Heart left ventricle (tissue), 16 donors: ENCODE data around the gene SLC6A11. TPM values are rescaled to one million over a fixed set of nuclear protein-coding genes. Genes with fewer than 3 reads are reported as not detected.

ENCODE experiments used
- ATAC-seq, 4 donors: fragments of 200-7000 bp; cut with Tn5 transposase; one replicate each; pipeline ENCODE4 v1.9.1; 2020 to 2022; ENCODE audit warnings: moderate library complexity in 4 of 4, mild to moderate bottlenecking in 3 of 4, moderate number of reproducible peaks in 1 of 4
- DNase-seq, 5 donors: peaks; one replicate each; pipeline ENCODE4 v3.0.0-alpha.2; 2020
- H3K27ac ChIP-seq, 12 donors: fragments of 200-600 bp; sonication (generic) in 4 of 12; one replicate each; pipeline versions ENCODE4 v1.5.0 to v1.8.0; 2016 to 2022; ENCODE audit warnings: mild to moderate bottlenecking in 2 of 12
- H3K27me3 ChIP-seq, 9 donors: fragments of 200-600 bp; sonication (generic) in 2 of 9; one replicate each; pipeline versions ENCODE4 v1.5.1 to v1.8.0; 2016 to 2022; ENCODE audit warnings: mild to moderate bottlenecking in 3 of 9
- H3K36me3 ChIP-seq, 9 donors: fragments of 200-600 bp; sonication (generic) in 2 of 9; one replicate each; pipeline versions ENCODE4 v1.5.0 to v1.8.0; 2018 to 2022; ENCODE audit warnings: mild to moderate bottlenecking in 2 of 9
- H3K4me1 ChIP-seq, 12 donors: fragments of 200-600 bp; sonication (generic) in 4 of 12; one replicate each; pipeline versions ENCODE4 v1.5.0 to v1.8.0; 2016 to 2022; ENCODE audit warnings: mild to moderate bottlenecking in 3 of 12
- H3K4me3 ChIP-seq, 12 donors: fragments of 200-600 bp; sonication (generic) in 4 of 12; one replicate each; pipeline versions ENCODE4 v1.5.0 to v1.8.0; 2017 to 2022; ENCODE audit warnings: mild to moderate bottlenecking in 9 of 12, moderate library complexity in 4 of 12
- H3K9me3 ChIP-seq, 12 donors: fragments of 200-600 bp; sonication (generic) in 4 of 12; one replicate each; pipeline versions ENCODE4 v1.5.0 to v1.8.0; 2016 to 2022; ENCODE audit warnings: mild to moderate bottlenecking in 1 of 12
- CTCF ChIP-seq, 12 donors: fragments of 200-600 bp; sonication (generic) in 4 of 12; IDR thresholded peaks; one replicate each; pipeline versions ENCODE4 v1.5.0 to v1.8.0; 2018 to 2022; ENCODE audit warnings: antibody characterized with exemption in 12 of 12, mild to moderate bottlenecking in 5 of 12
- POLR2A ChIP-seq, 2 donors: fragments of 450-650 bp; IDR thresholded peaks; one replicate each; pipeline ENCODE4 v1.6.1; 2017; ENCODE audit warnings: antibody characterized with exemption in 2 of 2, mild to moderate bottlenecking in 2 of 2, moderate library complexity in 2 of 2
- WGBS, 4 donors: extraction: QIAGEN DNeasy Blood & Tissue Kit in 2 of 4; methylation state at CpG; one replicate each; pipeline versions ENCODE4 v1.1.5 to v1.1.7; 2013 to 2018; 5-methylcytosine and 5-hydroxymethylcytosine counted together
- intact Hi-C, 10 donors: fragments of 100-400 bp; cut with DNase I; formaldehyde crosslinking; loops; one replicate each; pipeline versions ENCODE4 v1.11.1 to v1.14.2; 2022
- polyA plus RNA-seq, 2 donors: library from polyadenylated mRNA; stranded (reverse); fragments of 200-250 nt; gene quantifications; one replicate each; pipeline ENCODE4 v1.2.3, GENCODE V29; 2013
- total RNA-seq, 9 donors: library from RNA; depleted of rRNA in 2 of 9; stranded (reverse); fragments of >200 nt in 2 of 9; fragmentation: NEBNext Ultra II Directional in 3 of 9; extraction: Animal tissue kit (Norgen Biotek cat#: 25700) in 3 of 9; gene quantifications; one replicate each; pipeline versions ENCODE4 v1.1.0 to v1.2.4, GENCODE V29; 2016 to 2023
- donor health status: ischemic (EF 13 %, LVEDD 7.1; RV severe dilation, severe dysfunction).
- donor health status: healthy with polysubstance abuse.
- donor health status: DM: no; HTN: yes; CAD: no.
- donor health status: DM: no; HTN: no; CAD: no.
- donor health status: ischemic (EF 25% LVEDD 6.9; RV normal size, moderate dysfunction).
- donor health status: ischemic (EF 25% LVEDD 5.7; RV mildly dilated, moderate dysfunction).
- donor health status: healthy.
- donor health status: DM: yes; HTN: yes; CAD: no.
- donor health status: ischemic (EF 35%, LVEDD 5.7; RV mildly dilated, moderate dysfunction).
- donor health status: nonischemic (EF 11% LVEDD 7.7; RV severe dilation, severe dysfunction).
- donor health status: DM: yes; HTN: yes; CAD: no.
- donor health status: PGD.
- donor health status: ischemic (EF 29% LVEDD 5.4; RV normal size, mild dysfunction).
- donor health status: nonischemic (EF 23%, LVEDD 6.1; RV moderate dilation, normal function).

The SLC6A11 gene
- total and polyA plus RNA-seq, 11 donors, result not detected

GRCh38 chr3:10771486-10772270 lies 44.4 kb upstream of the SLC6A11 start:
- no peak for ATAC-seq
- H3K27ac ChIP-seq, result no peak overlapping the region
- H3K36me3 ChIP-seq, result no peaks in the 10 kb centered on the region
- peaks cover 0 to 65% (median 5%) of the 10 kb centered on the region in 9 donors for H3K27me3 ChIP-seq
- no peak for DNase-seq
- H3K9me3 ChIP-seq, result peaks cover 0 to 9% (median 0%) of the 10 kb centered on the region in 12 donors
- no peak overlapping the region for H3K4me3 ChIP-seq
- H3K4me1 ChIP-seq, result no peaks in the 10 kb centered on the region
- intact Hi-C loops, result loop anchor here in 1 of 10 donors (5.0 kb wide), 1 partner anchor 111 kb away; no protein-coding TSS in a partner anchor
- 52 to 71% (median 61%) methylated on average over 7 to 10 of the region's 10 CpGs for WGBS, 4 donors
- no peak for TF ChIP-seq POLR2A (IDR thresholded peaks at IDR 0.05)
- TF ChIP-seq CTCF (IDR thresholded peaks at IDR 0.05), result no peak

GRCh38 chr3:10772271-10773161 lies 43.5 kb upstream of the SLC6A11 start:
- no peaks in the 10 kb centered on the region for H3K36me3 ChIP-seq
- H3K4me1 ChIP-seq, result no peaks in the 10 kb centered on the region
- H3K27ac ChIP-seq, result no peak overlapping the region
- DNase-seq (no peak), ATAC-seq (peak in 1 of 4 donors; percentile 43)
- H3K27me3 ChIP-seq, result peaks cover 0 to 62% (median 5%) of the 10 kb centered on the region in 9 donors
- no peak for TF ChIP-seq POLR2A (IDR thresholded peaks at IDR 0.05)
- peak in 2 of 12 donors; percentile 7 to 9 for TF ChIP-seq CTCF (IDR thresholded peaks at IDR 0.05)
- intact Hi-C loops, result loop anchor here in 1 of 10 donors (5.0 kb wide), 1 partner anchor 110 kb away; no protein-coding TSS in a partner anchor
- WGBS, 4 donors, result 36 to 44% (median 39%) methylated on average over 13 to 16 of the region's 16 CpGs
- no peak overlapping the region for H3K4me3 ChIP-seq
- H3K9me3 ChIP-seq, result peaks cover 0 to 9% (median 0%) of the 10 kb centered on the region in 12 donors

- DNase-seq (no peak), ATAC-seq (no peak)
- TF ChIP-seq CTCF (IDR thresholded peaks at IDR 0.05) (no peak), POLR2A (IDR thresholded peaks at IDR 0.05) (no peak)
- Histone ChIP-seq H3K36me3 (no peaks in the 10 kb centered on the region), H3K27me3 (peaks cover 0 to 54% (median 8%) of the 10 kb centered on the region in 9 donors), H3K27ac (no peak overlapping the region), H3K9me3 (peaks cover 0 to 9% (median 0%) of the 10 kb centered on the region in 12 donors), H3K4me1 (no peaks in the 10 kb centered on the region), H3K4me3 (no peak overlapping the region)
- intact Hi-C loops, result loop anchor here in 1 of 10 donors (5.0 kb wide), 1 partner anchor 108 kb away; no protein-coding TSS in a partner anchor
- WGBS, 4 donors, result 72 to 80% (median 78%) methylated on average over 6 to 8 of the region's 8 CpGs
Measured at GRCh38 chr3:10774129-10774670, 41.8 kb upstream of the SLC6A11 start.
